ENCODE results near the gene B3GALNT2.

B3GALNT2 gene

GRCh38 chr1:235494531-235494930 lies 9.7 kb downstream of the B3GALNT2 start:
- TF ChIP-seq SIN3A (IDR thresholded peaks at IDR 0.05; ENCODE audit: borderline replicate concordance, insufficient read depth, low read length) = no peak

- TF ChIP-seq SIN3A (IDR thresholded peaks at IDR 0.05; ENCODE audit: borderline replicate concordance, insufficient read depth, low read length) = no peak
These were observed 12.6 kb downstream of the B3GALNT2 start for GRCh38 chr1:235491644-235492043.

GRCh38 chr1:235486321-235486720 lies 17.9 kb downstream of the B3GALNT2 start:
- TF ChIP-seq FOXP2 (optimal IDR thresholded peaks at IDR 0.05; ENCODE audit: borderline replicate concordance, extremely low read depth, extremely low read length, insufficient read depth) = no peak

GRCh38 chr1:235485558-235485957 lies 18.7 kb downstream of the B3GALNT2 start:
- TF ChIP-seq SIN3A (IDR thresholded peaks at IDR 0.05; ENCODE audit: borderline replicate concordance, insufficient read depth, low read length) (no peak), POLR2AphosphoS5 (IDR thresholded peaks at IDR 0.05; ENCODE audit: low read depth, low read length) (no peak), TAF1 (IDR thresholded peaks at IDR 0.05; ENCODE audit: borderline replicate concordance, insufficient read depth, low read length) (no peak), FOXP2 (optimal IDR thresholded peaks at IDR 0.05; ENCODE audit: borderline replicate concordance, extremely low read depth, extremely low read length, insufficient read depth) (no peak), REST (IDR thresholded peaks at IDR 0.05; ENCODE audit: insufficient read depth in 1 of 2, low read depth in 2 of 2, low read length in 2 of 2) (no peak)

- TF ChIP-seq TAF1 (IDR thresholded peaks at IDR 0.05; ENCODE audit: borderline replicate concordance, insufficient read depth, low read length) (no peak), POLR2AphosphoS5 (IDR thresholded peaks at IDR 0.05; ENCODE audit: low read depth, low read length) (no peak), FOXP2 (optimal IDR thresholded peaks at IDR 0.05; ENCODE audit: borderline replicate concordance, extremely low read depth, extremely low read length, insufficient read depth) (no peak), SIN3A (IDR thresholded peaks at IDR 0.05; ENCODE audit: borderline replicate concordance, insufficient read depth, low read length) (no peak), REST (IDR thresholded peaks at IDR 0.05; ENCODE audit: insufficient read depth in 1 of 2, low read depth in 2 of 2, low read length in 2 of 2) (no peak)
These were observed 21.2 kb downstream of the B3GALNT2 start for GRCh38 chr1:235483090-235483489.

- TF ChIP-seq POLR2AphosphoS5 (IDR thresholded peaks at IDR 0.05; ENCODE audit: low read depth, low read length) (no peak), REST (IDR thresholded peaks at IDR 0.05; ENCODE audit: insufficient read depth in 1 of 2, low read depth in 2 of 2, low read length in 2 of 2) (no peak), FOXP2 (optimal IDR thresholded peaks at IDR 0.05; ENCODE audit: borderline replicate concordance, extremely low read depth, extremely low read length, insufficient read depth) (no peak), TAF1 (IDR thresholded peaks at IDR 0.05; ENCODE audit: borderline replicate concordance, insufficient read depth, low read length) (no peak), SIN3A (IDR thresholded peaks at IDR 0.05; ENCODE audit: borderline replicate concordance, insufficient read depth, low read length) (no peak)
These were observed 30.4 kb downstream of the B3GALNT2 start for GRCh38 chr1:235473806-235474205.

- TF ChIP-seq REST (IDR thresholded peaks at IDR 0.05; ENCODE audit: insufficient read depth in 1 of 2, low read depth in 2 of 2, low read length in 2 of 2) (no peak), POLR2AphosphoS5 (IDR thresholded peaks at IDR 0.05; ENCODE audit: low read depth, low read length) (no peak), FOXP2 (optimal IDR thresholded peaks at IDR 0.05; ENCODE audit: borderline replicate concordance, extremely low read depth, extremely low read length, insufficient read depth) (no peak), TAF1 (IDR thresholded peaks at IDR 0.05; ENCODE audit: borderline replicate concordance, insufficient read depth, low read length) (no peak), SIN3A (IDR thresholded peaks at IDR 0.05; ENCODE audit: borderline replicate concordance, insufficient read depth, low read length) (no peak)
These were observed 33.4 kb downstream of the B3GALNT2 start for GRCh38 chr1:235470741-235471439.

All from PFSK-1 (cell line).